Body of pancreas (tissue), 4 donors: ENCODE results near the gene TMEM9.
A peak's percentile ranks its signal among the peaks of the same experiment; 100 is the strongest.

Experiments
- CTCF ChIP-seq, 7 experiments: fragments of 450-650 bp in 4 of 7; fragments of 200-600 bp in 3 of 7; sonication (generic) in 3 of 7; IDR thresholded peaks; one replicate each; pipeline ENCODE4 v1.5.1; 2016 to 2019; ENCODE audit warnings: antibody characterized with exemption in 7 of 7
- POLR2A ChIP-seq, 3 donors: fragments of 450-650 bp; IDR thresholded peaks; one replicate each; pipeline ENCODE4 v1.6.1; 2016; ENCODE audit warnings: antibody characterized with exemption in 3 of 3, mild to moderate bottlenecking in 2 of 3

DNA sequence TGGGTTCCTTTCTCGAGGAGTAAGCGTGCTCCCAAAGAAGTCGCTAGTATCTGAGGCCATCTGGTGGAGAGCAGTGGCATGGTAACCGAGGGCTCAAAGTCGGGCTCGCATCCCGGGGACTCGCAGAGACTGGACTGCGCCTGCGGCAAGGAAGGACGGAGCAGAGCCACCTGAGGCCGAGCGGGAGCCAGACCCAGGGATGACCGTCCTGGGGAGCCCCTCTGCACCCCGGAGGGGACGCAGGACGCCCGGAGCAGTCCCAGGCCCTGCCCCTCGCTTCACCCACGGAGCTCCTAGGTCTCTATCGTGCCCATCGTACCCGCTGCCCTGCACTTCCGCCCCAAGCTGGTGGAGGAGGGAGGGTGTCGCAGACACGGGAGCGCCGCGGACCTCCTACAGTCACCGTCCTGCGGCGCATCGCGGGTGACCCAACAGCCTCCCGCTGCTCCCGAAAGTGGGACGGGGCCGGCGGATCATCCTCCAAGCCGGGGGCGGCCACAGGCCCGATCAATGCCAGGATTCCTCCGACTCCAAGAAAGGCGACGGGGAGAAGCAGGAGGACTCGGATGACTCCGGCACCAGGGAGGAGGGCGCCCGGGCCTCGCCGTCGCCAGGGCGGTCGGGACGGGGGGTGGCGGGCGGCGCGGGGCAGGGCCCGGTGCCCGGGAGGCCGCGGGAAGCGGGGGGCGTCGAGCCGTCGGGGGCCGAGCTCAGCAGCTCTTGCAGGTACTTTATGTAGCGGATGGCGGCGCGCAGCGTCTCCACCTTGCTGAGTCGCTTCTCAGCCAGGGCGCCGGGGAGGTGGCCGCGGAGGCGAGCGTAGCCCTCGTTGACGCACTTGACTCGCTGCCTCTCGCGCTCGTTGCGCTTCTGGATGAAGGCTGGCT lies 39.8 kb downstream of the TMEM9 start:
- TF ChIP-seq CTCF (IDR thresholded peaks at IDR 0.05): peak; percentile 65 to 95 (median 87)
- TF ChIP-seq POLR2A (IDR thresholded peaks at IDR 0.05): peak; percentile 79 to 91 (median 91)
